Liver (tissue), 3 donors: ENCODE measurements around the gene KRT32.

ENCODE experiments used
- ATF3 ChIP-seq: IDR thresholded peaks from 2 replicates; pipeline ENCODE4 v1.6.1; 2016; ENCODE audit warnings: antibody characterized with exemption
- FOXA1 ChIP-seq: IDR thresholded peaks from 2 replicates; pipeline ENCODE4 v1.6.1; 2016; ENCODE audit warnings: antibody characterized with exemption
- GABPA ChIP-seq, 2 donors: IDR thresholded peaks in 1 of 2; conservative IDR thresholded peaks in 1 of 2; 2 replicates each; pipeline ENCODE4 v1.6.1; 2016; ENCODE audit warnings: antibody characterized with exemption in 2 of 2, mild to moderate bottlenecking in 1 of 2, moderate library complexity in 1 of 2
- HNF4G ChIP-seq: IDR thresholded peaks from 2 replicates; pipeline ENCODE4 v1.6.1; 2016; ENCODE audit warnings: antibody characterized with exemption
- JUND ChIP-seq, 2 donors: IDR thresholded peaks; 2 replicates each; pipeline ENCODE4 v1.6.1; 2016; ENCODE audit warnings: antibody characterized with exemption in 2 of 2
- RAD21 ChIP-seq, 2 donors: IDR thresholded peaks; 2 replicates each; pipeline ENCODE4 v1.6.1; 2016; ENCODE audit warnings: antibody characterized with exemption in 2 of 2, mild to moderate bottlenecking in 2 of 2
- REST ChIP-seq: IDR thresholded peaks from 2 replicates; pipeline ENCODE4 v1.6.1; 2016; ENCODE audit warnings: antibody characterized with exemption, mild to moderate bottlenecking
- SP1 ChIP-seq: IDR thresholded peaks from 2 replicates; pipeline ENCODE4 v1.6.1; 2018; ENCODE audit warnings: antibody characterized with exemption, mild to moderate bottlenecking
- TAF1 ChIP-seq: conservative IDR thresholded peaks from 2 replicates; pipeline ENCODE4 v1.6.1; 2016; ENCODE audit warnings: antibody characterized with exemption, mild to moderate bottlenecking
- YY1 ChIP-seq: IDR thresholded peaks from 2 replicates; pipeline ENCODE4 v1.6.1; 2016; ENCODE audit warnings: antibody characterized with exemption, mild to moderate bottlenecking
- TF ChIP-seq, protein P1 (sequence below): fragments of 150-350 bp; IDR thresholded peaks from 2 replicates; pipeline ENCODE4 v1.5.1; 2017; ENCODE audit warnings: improper control_type of control experiment, low read depth, low read length; ENCODE audit not compliant: missing input control
- TF ChIP-seq, protein P2 (sequence below): IDR thresholded peaks from 2 replicates; pipeline ENCODE4 v1.6.1; 2016; ENCODE audit warnings: antibody characterized with exemption
- donor health status: healthy.
- donor health status: healthy.

GRCh38 chr17:41440531-41441033 is 26.6 kb downstream of the KRT32 start, which contains the start of gene KRT38:
- TF ChIP-seq, protein P1, sequence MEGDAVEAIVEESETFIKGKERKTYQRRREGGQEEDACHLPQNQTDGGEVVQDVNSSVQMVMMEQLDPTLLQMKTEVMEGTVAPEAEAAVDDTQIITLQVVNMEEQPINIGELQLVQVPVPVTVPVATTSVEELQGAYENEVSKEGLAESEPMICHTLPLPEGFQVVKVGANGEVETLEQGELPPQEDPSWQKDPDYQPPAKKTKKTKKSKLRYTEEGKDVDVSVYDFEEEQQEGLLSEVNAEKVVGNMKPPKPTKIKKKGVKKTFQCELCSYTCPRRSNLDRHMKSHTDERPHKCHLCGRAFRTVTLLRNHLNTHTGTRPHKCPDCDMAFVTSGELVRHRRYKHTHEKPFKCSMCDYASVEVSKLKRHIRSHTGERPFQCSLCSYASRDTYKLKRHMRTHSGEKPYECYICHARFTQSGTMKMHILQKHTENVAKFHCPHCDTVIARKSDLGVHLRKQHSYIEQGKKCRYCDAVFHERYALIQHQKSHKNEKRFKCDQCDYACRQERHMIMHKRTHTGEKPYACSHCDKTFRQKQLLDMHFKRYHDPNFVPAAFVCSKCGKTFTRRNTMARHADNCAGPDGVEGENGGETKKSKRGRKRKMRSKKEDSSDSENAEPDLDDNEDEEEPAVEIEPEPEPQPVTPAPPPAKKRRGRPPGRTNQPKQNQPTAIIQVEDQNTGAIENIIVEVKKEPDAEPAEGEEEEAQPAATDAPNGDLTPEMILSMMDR: no peak
- TF ChIP-seq TAF1: no peak
- TF ChIP-seq REST: no peak
- no peak for TF ChIP-seq HNF4G
- TF ChIP-seq, protein P2, sequence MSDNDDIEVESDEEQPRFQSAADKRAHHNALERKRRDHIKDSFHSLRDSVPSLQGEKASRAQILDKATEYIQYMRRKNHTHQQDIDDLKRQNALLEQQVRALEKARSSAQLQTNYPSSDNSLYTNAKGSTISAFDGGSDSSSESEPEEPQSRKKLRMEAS: no peak
- TF ChIP-seq ATF3: no peak
- TF ChIP-seq SP1: no peak
- TF ChIP-seq JUND (IDR thresholded peaks at IDR 0.05): no peak
- TF ChIP-seq YY1: no peak
- TF ChIP-seq FOXA1: no peak
- no peak for TF ChIP-seq RAD21 (IDR thresholded peaks at IDR 0.05)
- TF ChIP-seq GABPA (IDR thresholded peaks at IDR 0.05 in 1 of 2, conservative IDR thresholded peaks at IDR 0.05 in 1 of 2): no peak
